T-cell (primary cell): ENCODE data around the gene GALNTL6. TPM values are rescaled to one million over a fixed set of nuclear protein-coding genes. Genes with fewer than 3 reads are reported as not detected.

Experiments
- ATAC-seq, 4 experiments: fragments of 200-7000 bp in 3 of 4; fragments of 150-1000 bp in 1 of 4; cut with Tn5 transposase; replicated peaks in 1 of 4; 1 replicate in 3 of 4; 2 replicates in 1 of 4; pipeline ENCODE4 v1.10.0; 2021; ENCODE audit warnings: moderate library complexity in 3 of 4, mild to moderate bottlenecking in 2 of 4, moderate number of reproducible peaks in 1 of 4
- CTCF ChIA-PET, 2 donors: fragments of 300-600 bp; sonication (Branson Sonifier 250); formaldehyde crosslinking; loops; one replicate each; lab custom pipeline; 2022; ENCODE audit warnings: antibody characterized with exemption in 2 of 2; lab: Charles Lee
- POLR2A ChIA-PET, 2 donors: fragments of 300-600 bp; sonication (Branson Sonifier 250); formaldehyde crosslinking; loops; one replicate each; lab custom pipeline; 2022; ENCODE audit warnings: antibody characterized with exemption in 2 of 2; lab: Charles Lee
- DNase-seq, 35 experiments: peaks; one replicate each; pipeline versions ENCODE4 v3.0.0 to v3.0.0-alpha.2; 2013 to 2023
- H3K27ac ChIP-seq: one replicate; pipeline ENCODE4 v1.5.1; 2013; ENCODE audit warnings: low read length
- H3K27me3 ChIP-seq, 2 experiments: replicated peaks in 1 of 2; 1 replicate in 1 of 2; 2 replicates in 1 of 2; pipeline versions ENCODE4 v1.6.1 to v1.7.0; 2013; ENCODE audit warnings: low read length in 1 of 2, mixed read lengths in 1 of 2; ENCODE audit not compliant: control insufficient read depth in 2 of 2, insufficient read depth in 2 of 2; ENCODE audit errors: extremely low read depth in 1 of 2
- H3K36me3 ChIP-seq, 2 donors: 1 replicate in 1 of 2; 2 replicates in 1 of 2; pipeline versions ENCODE4 v1.6.1 to v1.7.0; 2013; ENCODE audit warnings: low read length in 1 of 2; ENCODE audit not compliant: control insufficient read depth in 2 of 2, insufficient read depth in 1 of 2; ENCODE audit errors: extremely low read depth in 1 of 2
- H3K4me1 ChIP-seq, 2 experiments: 1 replicate in 1 of 2; 2 replicates in 1 of 2; pipeline versions ENCODE4 v1.6.1 to v1.7.0; 2013; ENCODE audit warnings: low read length in 2 of 2, mixed read lengths in 1 of 2; ENCODE audit not compliant: insufficient read depth in 2 of 2, control insufficient read depth in 1 of 2; ENCODE audit errors: extremely low read depth in 1 of 2
- H3K4me3 ChIP-seq, 2 donors: 1 replicate in 1 of 2; 2 replicates in 1 of 2; pipeline versions ENCODE4 v1.5.1 to v1.7.0; 2013; ENCODE audit warnings: mild to moderate bottlenecking in 2 of 2, low read length in 1 of 2, moderate library complexity in 1 of 2; ENCODE audit not compliant: control insufficient read depth in 1 of 2; ENCODE audit errors: extremely low read depth in 1 of 2
- H3K9me3 ChIP-seq: 2 replicates; pipeline ENCODE4 v1.7.0; 2013
- H3K27ac Mint-ChIP-seq, 2 donors: one replicate each; pipeline ENCODE4 v1.8.0; 2020 to 2021; ENCODE audit warnings: mild to moderate bottlenecking in 2 of 2, mixed read lengths in 2 of 2
- H3K27me3 Mint-ChIP-seq, 2 donors: one replicate each; pipeline ENCODE4 v1.8.0; 2021 to 2022; ENCODE audit warnings: mixed read lengths in 2 of 2
- H3K36me3 Mint-ChIP-seq: one replicate; pipeline ENCODE4 v1.8.0; 2021; ENCODE audit warnings: mixed read lengths
- H3K4me1 Mint-ChIP-seq, 3 donors: one replicate each; pipeline ENCODE4 v1.8.0; 2020 to 2022; ENCODE audit warnings: mixed read lengths in 3 of 3, mild to moderate bottlenecking in 1 of 3
- H3K4me3 Mint-ChIP-seq, 3 donors: one replicate each; pipeline ENCODE4 v1.8.0; 2020 to 2022; ENCODE audit warnings: mild to moderate bottlenecking in 3 of 3, mixed read lengths in 3 of 3, moderate library complexity in 3 of 3
- H3K9me3 Mint-ChIP-seq, 3 donors: one replicate each; pipeline ENCODE4 v1.8.0; 2020 to 2022; ENCODE audit warnings: mixed read lengths in 3 of 3
- WGBS: methylation state at CpG from one replicate; pipeline ENCODE4 v1.1.5; 2013; ENCODE audit warnings: missing lambda C conversion rate; ENCODE audit not compliant: insufficient coverage; 5-methylcytosine and 5-hydroxymethylcytosine counted together
- total RNA-seq, 35 experiments: library from RNA in 6 of 35; stranded (reverse) in 6 of 35; fragments of 120-200 nt in 1 of 35; gene quantifications; one replicate each; pipeline versions ENCODE4 v1.2.1 to v1.2.4 and lab custom pipeline; 2013 to 2026

GALNTL6 gene
- total RNA-seq, 5 donors from 2014 or later (not counting 1 experiment from before 2014, with no cell fraction given), result not detected

GRCh38 chr4:172760512-172760911 is 947.3 kb downstream of the GALNTL6 start:
- H3K36me3 Mint-ChIP-seq, result no peaks in the 10 kb centered on the region
- ATAC-seq, result no peak
- H3K36me3 ChIP-seq, result no peaks in the 10 kb centered on the region
- no peak overlapping the region for H3K4me3 Mint-ChIP-seq
- CTCF ChIA-PET, result no interaction called here
- H3K9me3 Mint-ChIP-seq, result peaks cover 0 to 7% (median 5%) of the 10 kb centered on the region in 3 donors
- no peaks in the 10 kb centered on the region for H3K27me3 ChIP-seq
- 94% methylated on average over 2 of the region's 6 CpGs for WGBS
- no peak overlapping the region for H3K27ac Mint-ChIP-seq
- no peak for DNase-seq
- POLR2A ChIA-PET, result no interaction called here
- H3K27ac ChIP-seq, result no peak overlapping the region
- H3K4me1 ChIP-seq, result no peaks in the 10 kb centered on the region
- no peaks in the 10 kb centered on the region for H3K9me3 ChIP-seq
- no peaks in the 10 kb centered on the region for H3K27me3 Mint-ChIP-seq
- no peaks in the 10 kb centered on the region for H3K4me1 Mint-ChIP-seq
- no peak overlapping the region for H3K4me3 ChIP-seq

GRCh38 chr4:172762895-172763294 is 949.7 kb downstream of the GALNTL6 start:
- Mint-ChIP-seq H3K27me3 (no peaks in the 10 kb centered on the region), H3K27ac (no peak overlapping the region), H3K4me1 (no peaks in the 10 kb centered on the region), H3K4me3 (no peak overlapping the region), H3K36me3 (no peaks in the 10 kb centered on the region), H3K9me3 (peaks cover 5 to 9% (median 6%) of the 10 kb centered on the region in 3 donors)
- H3K36me3 ChIP-seq, result no peaks in the 10 kb centered on the region
- no peaks in the 10 kb centered on the region for H3K9me3 ChIP-seq
- ChIA-PET POLR2A (no interaction called here), CTCF (no interaction called here)
- H3K4me1 ChIP-seq, result no peaks in the 10 kb centered on the region
- no peaks in the 10 kb centered on the region for H3K27me3 ChIP-seq
- no peak overlapping the region for H3K4me3 ChIP-seq
- no peak for ATAC-seq
- H3K27ac ChIP-seq, result no peak overlapping the region
- no peak for DNase-seq
- WGBS, result no CpG with 5 or more reads among the region's 4 CpGs

GRCh38 chr4:172770787-172771186 is 957.6 kb downstream of the GALNTL6 start:
- no peak for DNase-seq
- Mint-ChIP-seq H3K9me3 (peaks cover 3 to 10% (median 4%) of the 10 kb centered on the region in 3 donors), H3K4me3 (no peak overlapping the region), H3K36me3 (no peaks in the 10 kb centered on the region), H3K27ac (no peak overlapping the region), H3K27me3 (no peaks in the 10 kb centered on the region), H3K4me1 (no peaks in the 10 kb centered on the region)
- ATAC-seq, result no peak
- H3K4me1 ChIP-seq, result no peaks in the 10 kb centered on the region
- no peaks in the 10 kb centered on the region for H3K27me3 ChIP-seq
- H3K9me3 ChIP-seq, result no peaks in the 10 kb centered on the region
- no peak overlapping the region for H3K27ac ChIP-seq
- H3K36me3 ChIP-seq, result no peaks in the 10 kb centered on the region
- ChIA-PET CTCF (no interaction called here), POLR2A (no interaction called here)
- no peak overlapping the region for H3K4me3 ChIP-seq

- ATAC-seq, result no peak
- Mint-ChIP-seq H3K4me1 (no peaks in the 10 kb centered on the region), H3K27me3 (no peaks in the 10 kb centered on the region), H3K27ac (no peak overlapping the region), H3K36me3 (no peaks in the 10 kb centered on the region), H3K9me3 (peaks cover 2 to 4% (median 4%) of the 10 kb centered on the region in 3 donors), H3K4me3 (no peak overlapping the region)
- CTCF ChIA-PET, result no interaction called here
- Histone ChIP-seq H3K9me3 (no peaks in the 10 kb centered on the region), H3K4me1 (no peaks in the 10 kb centered on the region), H3K27ac (no peak overlapping the region), H3K36me3 (no peaks in the 10 kb centered on the region), H3K4me3 (no peak overlapping the region), H3K27me3 (no peaks in the 10 kb centered on the region)
- no peak for DNase-seq
- POLR2A ChIA-PET, result no interaction called here
- no CpG with 5 or more reads among the region's 5 CpGs for WGBS
Observed at GRCh38 chr4:172772781-172773180, 959.6 kb downstream of the GALNTL6 start.

GRCh38 chr4:172776203-172776861 is 963.1 kb downstream of the GALNTL6 start:
- Histone ChIP-seq H3K27ac (no peak overlapping the region), H3K4me1 (no peaks in the 10 kb centered on the region), H3K9me3 (no peaks in the 10 kb centered on the region), H3K4me3 (no peak overlapping the region), H3K27me3 (no peaks in the 10 kb centered on the region), H3K36me3 (no peaks in the 10 kb centered on the region)
- no peaks in the 10 kb centered on the region for H3K4me1 Mint-ChIP-seq
- ATAC-seq (no peak), DNase-seq (no peak)
- CTCF ChIA-PET, result no interaction called here
- H3K4me3 Mint-ChIP-seq, result no peak overlapping the region
- POLR2A ChIA-PET, result no interaction called here
- H3K36me3 Mint-ChIP-seq, result no peaks in the 10 kb centered on the region
- H3K27ac Mint-ChIP-seq, result no peak overlapping the region
- H3K9me3 Mint-ChIP-seq, result peaks cover 0 to 4% (median 1%) of the 10 kb centered on the region in 3 donors
- WGBS, result 83% methylated on average over 1 of the region's 4 CpGs
- H3K27me3 Mint-ChIP-seq, result no peaks in the 10 kb centered on the region

GRCh38 chr4:172777729-172778431 is 964.7 kb downstream of the GALNTL6 start:
- Histone ChIP-seq H3K27me3 (no peaks in the 10 kb centered on the region), H3K4me3 (no peak overlapping the region), H3K36me3 (no peaks in the 10 kb centered on the region), H3K9me3 (no peaks in the 10 kb centered on the region), H3K4me1 (no peaks in the 10 kb centered on the region), H3K27ac (no peak overlapping the region)
- no peaks in the 10 kb centered on the region for H3K4me1 Mint-ChIP-seq
- ChIA-PET CTCF (no interaction called here), POLR2A (no interaction called here)
- H3K27me3 Mint-ChIP-seq, result no peaks in the 10 kb centered on the region
- H3K9me3 Mint-ChIP-seq, result peaks cover 0 to 4% (median under 1%) of the 10 kb centered on the region in 3 donors
- H3K4me3 Mint-ChIP-seq, result no peak overlapping the region
- no peak overlapping the region for H3K27ac Mint-ChIP-seq
- no peaks in the 10 kb centered on the region for H3K36me3 Mint-ChIP-seq
- DNase-seq (no peak), ATAC-seq (no peak)
- WGBS, result no CpG with 5 or more reads among the region's 3 CpGs
